ENCODE results near the gene EDAR. TPM values are rescaled to one million over a fixed set of nuclear protein-coding genes. Genes with fewer than 3 reads are reported as not detected.

Gene EDAR
- total RNA-seq, 1 donor from 2014 or later: 1.0 TPM

DNA sequence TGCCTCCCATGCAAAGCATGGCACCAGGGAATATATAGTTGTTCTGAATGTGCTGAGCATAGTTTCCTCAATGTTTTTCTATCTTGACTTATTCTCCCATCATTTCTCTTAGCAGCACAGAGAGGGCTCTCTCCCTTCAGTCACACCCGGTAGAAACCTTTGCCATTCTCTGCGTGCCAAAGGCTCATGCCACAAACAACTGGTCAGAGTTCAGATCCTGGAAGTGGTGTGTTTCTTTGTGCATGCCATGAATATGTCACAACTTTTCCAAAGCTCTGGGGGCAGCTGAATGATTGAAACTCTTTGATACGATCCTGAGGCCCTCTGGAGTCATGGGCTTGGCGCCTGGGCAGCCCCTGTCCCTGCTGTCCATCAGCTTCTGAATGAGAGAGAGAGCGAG, 28.0 kb upstream of the EDAR start:
- DNase-seq (ENCODE audit: low read depth): no peak
- no peak overlapping the region for H3K4me3 ChIP-seq (ENCODE audit: low read depth, low read length)
- TF ChIP-seq, protein P1, sequence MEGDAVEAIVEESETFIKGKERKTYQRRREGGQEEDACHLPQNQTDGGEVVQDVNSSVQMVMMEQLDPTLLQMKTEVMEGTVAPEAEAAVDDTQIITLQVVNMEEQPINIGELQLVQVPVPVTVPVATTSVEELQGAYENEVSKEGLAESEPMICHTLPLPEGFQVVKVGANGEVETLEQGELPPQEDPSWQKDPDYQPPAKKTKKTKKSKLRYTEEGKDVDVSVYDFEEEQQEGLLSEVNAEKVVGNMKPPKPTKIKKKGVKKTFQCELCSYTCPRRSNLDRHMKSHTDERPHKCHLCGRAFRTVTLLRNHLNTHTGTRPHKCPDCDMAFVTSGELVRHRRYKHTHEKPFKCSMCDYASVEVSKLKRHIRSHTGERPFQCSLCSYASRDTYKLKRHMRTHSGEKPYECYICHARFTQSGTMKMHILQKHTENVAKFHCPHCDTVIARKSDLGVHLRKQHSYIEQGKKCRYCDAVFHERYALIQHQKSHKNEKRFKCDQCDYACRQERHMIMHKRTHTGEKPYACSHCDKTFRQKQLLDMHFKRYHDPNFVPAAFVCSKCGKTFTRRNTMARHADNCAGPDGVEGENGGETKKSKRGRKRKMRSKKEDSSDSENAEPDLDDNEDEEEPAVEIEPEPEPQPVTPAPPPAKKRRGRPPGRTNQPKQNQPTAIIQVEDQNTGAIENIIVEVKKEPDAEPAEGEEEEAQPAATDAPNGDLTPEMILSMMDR (conservative IDR thresholded peaks at IDR 0.05; ENCODE audit: low read depth, low read length): no peak

DNA sequence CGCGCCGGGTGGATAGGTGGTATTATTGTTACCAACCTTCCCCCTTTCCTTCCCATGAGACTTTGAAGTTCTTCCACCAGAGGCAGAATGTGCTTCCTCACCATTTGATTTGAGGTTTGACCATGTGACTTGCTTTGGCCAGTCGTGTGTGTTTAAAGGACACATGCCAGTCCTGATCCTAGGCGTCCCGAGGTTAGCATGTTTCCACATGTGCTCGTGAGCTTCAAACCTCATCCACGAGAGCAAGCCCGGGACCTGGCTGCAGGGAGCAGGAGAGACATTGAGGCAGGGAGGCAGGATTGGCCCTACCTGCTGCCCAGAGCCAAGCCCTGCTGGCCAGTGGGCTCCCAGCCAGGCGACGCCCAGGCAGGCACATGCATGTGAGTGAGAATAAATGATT, 27.4 kb upstream of the EDAR start:
- no peak for DNase-seq (ENCODE audit: low read depth)
- TF ChIP-seq, protein P1 (conservative IDR thresholded peaks at IDR 0.05; ENCODE audit: low read depth, low read length): no peak
- H3K4me3 ChIP-seq (ENCODE audit: low read depth, low read length): no peak overlapping the region

DNA sequence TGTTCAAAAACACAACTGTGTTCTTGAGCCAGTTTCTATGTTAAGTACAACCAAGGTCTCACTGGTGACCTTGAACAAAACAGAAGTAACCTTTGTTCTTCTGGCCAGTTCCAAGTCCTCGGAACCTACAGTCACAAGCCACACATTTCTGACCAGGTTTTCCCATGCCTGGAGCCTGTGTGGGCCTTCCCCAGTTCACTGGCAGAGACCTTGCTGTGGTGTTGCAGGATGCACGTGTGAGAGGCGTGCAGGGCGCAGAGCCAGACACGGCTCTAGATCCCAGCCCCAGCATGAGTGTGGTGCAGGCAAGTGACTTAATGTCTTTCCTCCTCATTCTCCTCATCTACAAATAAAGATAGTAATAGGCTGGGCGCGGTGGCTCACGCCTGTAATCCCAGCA, 25.5 kb upstream of the EDAR start:
- no peak for DNase-seq (ENCODE audit: low read depth)
- H3K4me3 ChIP-seq (ENCODE audit: low read depth, low read length): no peak overlapping the region
- TF ChIP-seq, protein P1 (conservative IDR thresholded peaks at IDR 0.05; ENCODE audit: low read depth, low read length): no peak

DNA sequence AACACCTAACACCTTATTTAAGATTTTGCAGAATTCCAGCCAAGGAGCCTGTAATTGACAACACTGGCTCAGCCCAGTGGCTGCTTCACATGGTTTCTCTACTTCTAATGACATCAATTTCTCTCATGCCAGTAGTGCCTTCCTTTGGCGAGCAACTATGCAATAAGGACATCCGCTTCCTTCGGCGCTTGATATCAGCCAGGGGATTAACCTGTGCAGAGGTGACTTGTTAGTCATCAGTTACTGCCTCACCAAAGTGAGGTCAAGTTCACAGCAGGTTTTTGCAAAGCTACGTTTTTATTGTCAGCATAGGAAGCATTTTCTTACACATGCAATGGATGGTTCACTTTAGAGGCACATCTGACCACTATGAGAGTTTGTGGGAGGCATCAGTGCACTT, 24.0 kb upstream of the EDAR start:
- no peak overlapping the region for H3K4me3 ChIP-seq (ENCODE audit: low read depth, low read length)
- TF ChIP-seq, protein P1 (conservative IDR thresholded peaks at IDR 0.05; ENCODE audit: low read depth, low read length): no peak
- DNase-seq (ENCODE audit: low read depth): no peak

DNA sequence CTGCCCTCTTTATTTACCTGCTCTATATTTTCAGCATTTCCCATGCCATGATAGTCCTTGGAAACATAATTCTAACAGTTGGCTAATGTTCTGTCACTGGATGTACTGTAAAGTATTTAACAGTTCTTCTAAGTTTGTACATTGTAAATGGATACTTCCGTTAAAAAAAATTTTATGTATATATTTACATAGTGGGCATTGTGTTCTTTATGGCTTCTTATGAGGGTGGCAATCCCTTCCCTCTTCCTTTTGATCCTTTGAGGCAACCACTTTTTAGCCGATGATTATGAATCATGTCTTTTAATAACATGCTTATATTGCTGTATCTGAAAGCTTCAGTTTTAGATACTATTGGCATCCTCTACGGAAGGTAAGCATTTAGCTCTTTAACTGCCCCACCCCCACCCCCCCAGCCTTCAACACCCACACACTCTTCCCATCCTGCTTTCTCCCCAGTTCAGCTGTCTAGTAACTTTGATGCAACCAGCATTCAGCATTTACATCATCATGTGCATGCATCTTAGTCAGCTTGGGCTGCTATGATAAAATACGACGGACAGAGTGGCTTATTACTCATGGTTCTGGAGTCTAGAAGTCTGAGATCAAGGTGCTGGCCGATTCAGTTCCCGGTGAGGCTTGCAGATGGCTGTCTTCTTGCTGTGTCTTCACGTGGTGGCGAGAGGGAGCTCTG, 21.0 kb upstream of the EDAR start:
- no peak for DNase-seq (ENCODE audit: low read depth)
- TF ChIP-seq, protein P1 (conservative IDR thresholded peaks at IDR 0.05; ENCODE audit: low read depth, low read length): no peak
- H3K4me3 ChIP-seq (ENCODE audit: low read depth, low read length): no peak overlapping the region

DNA sequence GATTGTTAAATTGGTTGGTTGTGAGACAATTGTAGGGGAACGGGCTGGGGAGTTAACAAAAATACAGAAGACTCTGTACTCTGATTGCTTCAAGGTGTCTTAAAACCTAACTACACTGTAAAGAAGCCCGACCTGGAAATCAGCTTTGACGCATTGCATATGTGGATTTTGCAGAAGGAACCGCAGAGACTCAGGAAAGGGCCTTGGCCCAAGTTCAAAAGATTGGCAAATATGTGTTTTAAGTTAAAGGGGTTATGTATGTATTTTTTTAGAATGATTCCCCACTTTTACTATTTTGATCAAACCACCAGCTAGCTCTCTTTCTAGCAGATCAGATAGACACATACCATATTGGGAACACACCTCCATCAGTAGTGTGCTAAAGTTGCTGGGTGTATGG, 18.0 kb upstream of the EDAR start:
- TF ChIP-seq, protein P1 (conservative IDR thresholded peaks at IDR 0.05; ENCODE audit: low read depth, low read length): no peak
- no peak overlapping the region for H3K4me3 ChIP-seq (ENCODE audit: low read depth, low read length)
- DNase-seq (ENCODE audit: low read depth): no peak

DNA sequence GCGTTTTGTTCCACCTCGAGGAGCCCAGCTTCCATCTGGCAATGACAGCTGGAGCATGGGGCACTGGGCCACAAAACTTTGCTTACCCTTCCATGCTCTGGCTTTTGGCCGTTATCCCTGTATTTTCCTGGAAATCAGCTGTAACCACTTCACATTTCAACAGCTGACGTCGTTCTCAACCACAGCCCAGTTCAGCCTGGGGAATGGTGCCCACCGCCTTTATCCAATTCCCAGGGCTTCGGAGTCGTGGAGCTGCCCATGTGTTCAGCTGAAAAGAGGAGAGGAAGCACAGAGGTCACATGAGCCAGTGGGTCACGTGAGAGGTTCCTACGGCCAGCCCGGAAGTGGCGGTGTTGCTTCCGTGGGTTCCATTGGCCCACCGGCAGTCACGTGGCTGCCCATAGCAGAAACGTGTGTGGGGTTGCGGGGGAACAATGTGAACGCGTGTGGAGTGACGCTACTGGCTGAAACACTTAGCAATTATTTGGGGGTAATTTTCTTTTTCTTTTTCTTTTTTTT, 16.7 kb upstream of the EDAR start:
- TF ChIP-seq, protein P1 (conservative IDR thresholded peaks at IDR 0.05; ENCODE audit: low read depth, low read length): no peak
- H3K4me3 ChIP-seq (ENCODE audit: low read depth, low read length): no peak overlapping the region
- DNase-seq (ENCODE audit: low read depth): no peak

All from epithelial cell of proximal tubule (primary cell).